Neural progenitor cell (in vitro differentiated cells): ENCODE results near the gene EMC1. TPM values are rescaled to one million over a fixed set of nuclear protein-coding genes. Genes with fewer than 3 reads are reported as not detected.

Experiments used
- DNase-seq: peaks from one replicate; pipeline ENCODE4 v3.0.0-alpha.2; 2016; ENCODE audit warnings: low spot score
- H2AFZ ChIP-seq: fragments of 200-600 bp; sonication (generic); replicated peaks from 2 replicates; pipeline ENCODE4 v1.6.1; 2016; ENCODE audit warnings: antibody characterized with exemption
- H3F3A ChIP-seq: fragments of 200-600 bp; sonication (generic); 2 replicates; pipeline ENCODE4 v1.6.1; 2016; ENCODE audit warnings: antibody characterized with exemption, low read depth
- H3K27ac ChIP-seq: fragments of 200-600 bp; sonication (generic); 2 replicates; pipeline ENCODE4 v1.5.1; 2016; ENCODE audit warnings: mild to moderate bottlenecking
- H3K27me3 ChIP-seq: fragments of 200-600 bp; sonication (generic); 2 replicates; pipeline ENCODE4 v1.6.1; 2016; ENCODE audit warnings: mild to moderate bottlenecking, moderate library complexity
- H3K36me3 ChIP-seq: fragments of 200-600 bp; sonication (generic); 2 replicates; pipeline ENCODE4 v1.5.1; 2016
- H3K4me1 ChIP-seq: fragments of 200-600 bp; sonication (generic); 2 replicates; pipeline ENCODE4 v1.6.1; 2016; ENCODE audit warnings: mixed run types
- H3K4me2 ChIP-seq: fragments of 200-600 bp; sonication (generic); 2 replicates; pipeline ENCODE4 v1.6.1; 2016
- H3K4me3 ChIP-seq: fragments of 200-600 bp; sonication (generic); 2 replicates; pipeline ENCODE4 v1.5.1; 2016
- H3K79me2 ChIP-seq: fragments of 200-600 bp; sonication (generic); 2 replicates; pipeline ENCODE4 v1.6.1; 2016; ENCODE audit warnings: low read depth
- H3K9ac ChIP-seq: fragments of 200-600 bp; sonication (generic); 2 replicates; pipeline ENCODE4 v1.6.1; 2016
- H3K9me3 ChIP-seq: fragments of 200-600 bp; sonication (generic); 2 replicates; pipeline ENCODE4 v1.5.1; 2016; ENCODE audit warnings: low read depth
- H4K20me1 ChIP-seq: fragments of 200-600 bp; sonication (generic); 2 replicates; pipeline ENCODE4 v1.6.1; 2016; ENCODE audit warnings: low read depth
- H3K27ac Mint-ChIP-seq: 3 replicates; pipeline ENCODE4 v1.8.0; 2021; ENCODE audit warnings: mixed read lengths
- H3K27me3 Mint-ChIP-seq: 2 replicates; pipeline ENCODE4 v1.8.0; 2022; ENCODE audit warnings: low read depth, mild to moderate bottlenecking, inconsistent platforms, moderate library complexity, mixed read lengths; ENCODE audit not compliant: insufficient read depth
- H3K36me3 Mint-ChIP-seq: 3 replicates; pipeline ENCODE4 v1.8.0; 2021; ENCODE audit warnings: mixed read lengths
- H3K4me1 Mint-ChIP-seq: 3 replicates; pipeline ENCODE4 v1.8.0; 2021; ENCODE audit warnings: mixed read lengths
- H3K4me3 Mint-ChIP-seq: 3 replicates; pipeline ENCODE4 v1.8.0; 2021; ENCODE audit warnings: mild to moderate bottlenecking, moderate library complexity, mixed read lengths
- H3K9me3 Mint-ChIP-seq: 3 replicates; pipeline ENCODE4 v1.8.0; 2020; ENCODE audit warnings: mixed read lengths
- EZH2 ChIP-seq: fragments of 200-600 bp; sonication (generic); IDR thresholded peaks from 2 replicates; pipeline ENCODE4 v1.6.1; 2017; ENCODE audit warnings: antibody characterized with exemption, mild to moderate bottlenecking, moderate library complexity
- EZH2phosphoT487 ChIP-seq: fragments of 200-600 bp; sonication (generic); IDR thresholded peaks from 2 replicates; pipeline ENCODE4 v1.6.1; 2017; ENCODE audit warnings: antibody characterized with exemption
- total RNA-seq: library from RNA; depleted of rRNA; stranded (reverse); fragments of >200 nt; gene quantifications from 2 replicates; pipeline ENCODE4 v1.2.3, GENCODE V29; 2015; ENCODE audit warnings: low replicate concordance
- TF ChIP-seq, protein P1 (sequence below): fragments of 200-600 bp; sonication (generic); IDR thresholded peaks from 2 replicates; pipeline ENCODE4 v1.5.1; 2017; ENCODE audit warnings: antibody characterized with exemption, mild to moderate bottlenecking

The EMC1 gene
- total RNA-seq, 1 donor from 2014 or later = 32.6 TPM

DNA sequence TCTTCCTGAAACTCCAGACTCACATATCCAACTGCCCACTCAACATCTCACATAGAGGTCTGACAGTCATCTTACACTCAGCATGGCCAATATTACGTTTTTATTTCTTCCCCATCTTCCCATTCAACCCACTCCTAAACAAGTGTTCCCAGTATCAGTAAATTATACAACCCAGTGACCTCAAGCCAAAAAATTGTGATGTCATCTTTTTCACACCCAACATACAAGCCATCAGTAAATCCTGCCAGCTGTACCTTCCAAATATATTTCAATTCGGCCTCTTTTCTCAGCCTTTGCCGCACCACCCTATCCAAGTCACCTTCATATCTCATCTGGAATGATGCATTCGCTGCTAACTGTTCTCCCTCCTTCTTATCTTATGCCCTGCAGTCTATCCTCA is 60.9 kb downstream of the EMC1 start:
- Histone ChIP-seq H3K4me1 (no peaks in the 10 kb centered on the region), H3K4me3 (no peak overlapping the region), H3K27ac (no peak overlapping the region), H2AFZ (no peak overlapping the region), H3F3A (no peaks in the 10 kb centered on the region), H3K36me3 (peaks cover 33% of the 10 kb centered on the region), H3K4me2 (no peak overlapping the region), H4K20me1 (peaks cover 14% of the 10 kb centered on the region), H3K9ac (no peak overlapping the region), H3K9me3 (no peaks in the 10 kb centered on the region), H3K27me3 (no peaks in the 10 kb centered on the region), H3K79me2 (no peaks in the 10 kb centered on the region)
- TF ChIP-seq EZH2phosphoT487 (no peak), EZH2 (no peak)
- TF ChIP-seq, protein P1, sequence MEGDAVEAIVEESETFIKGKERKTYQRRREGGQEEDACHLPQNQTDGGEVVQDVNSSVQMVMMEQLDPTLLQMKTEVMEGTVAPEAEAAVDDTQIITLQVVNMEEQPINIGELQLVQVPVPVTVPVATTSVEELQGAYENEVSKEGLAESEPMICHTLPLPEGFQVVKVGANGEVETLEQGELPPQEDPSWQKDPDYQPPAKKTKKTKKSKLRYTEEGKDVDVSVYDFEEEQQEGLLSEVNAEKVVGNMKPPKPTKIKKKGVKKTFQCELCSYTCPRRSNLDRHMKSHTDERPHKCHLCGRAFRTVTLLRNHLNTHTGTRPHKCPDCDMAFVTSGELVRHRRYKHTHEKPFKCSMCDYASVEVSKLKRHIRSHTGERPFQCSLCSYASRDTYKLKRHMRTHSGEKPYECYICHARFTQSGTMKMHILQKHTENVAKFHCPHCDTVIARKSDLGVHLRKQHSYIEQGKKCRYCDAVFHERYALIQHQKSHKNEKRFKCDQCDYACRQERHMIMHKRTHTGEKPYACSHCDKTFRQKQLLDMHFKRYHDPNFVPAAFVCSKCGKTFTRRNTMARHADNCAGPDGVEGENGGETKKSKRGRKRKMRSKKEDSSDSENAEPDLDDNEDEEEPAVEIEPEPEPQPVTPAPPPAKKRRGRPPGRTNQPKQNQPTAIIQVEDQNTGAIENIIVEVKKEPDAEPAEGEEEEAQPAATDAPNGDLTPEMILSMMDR = no peak
- Mint-ChIP-seq H3K9me3 (no peaks in the 10 kb centered on the region), H3K27ac (no peak overlapping the region), H3K36me3 (peaks cover 30% of the 10 kb centered on the region), H3K4me1 (no peaks in the 10 kb centered on the region), H3K27me3 (no peaks in the 10 kb centered on the region), H3K4me3 (no peak overlapping the region)
- DNase-seq = no peak

DNA sequence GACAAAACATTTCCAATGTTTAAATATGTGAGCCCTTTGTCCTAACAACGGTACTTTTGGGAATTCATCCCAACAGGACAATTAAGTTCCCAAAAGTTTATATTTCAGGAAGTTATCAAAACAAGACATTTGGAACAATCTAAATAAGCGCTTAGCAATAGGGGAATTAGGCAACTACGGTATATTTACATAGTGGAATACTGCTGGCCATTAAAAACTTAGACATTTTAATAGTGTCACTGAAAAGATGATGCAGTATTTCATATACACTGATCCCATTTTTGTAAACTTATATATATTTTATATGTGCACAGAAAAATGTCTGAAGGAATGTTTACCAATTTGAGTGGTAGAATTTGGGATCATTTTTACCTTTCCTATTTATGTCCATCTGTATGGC is 62.1 kb downstream of the EMC1 start:
- no peak for DNase-seq
- H3K9me3 ChIP-seq = no peaks in the 10 kb centered on the region
- H3K4me3 Mint-ChIP-seq = no peak overlapping the region
- peaks cover 14% of the 10 kb centered on the region for H4K20me1 ChIP-seq
- H3K4me3 ChIP-seq = no peak overlapping the region
- no peaks in the 10 kb centered on the region for H3K27me3 ChIP-seq
- H3K27ac Mint-ChIP-seq = no peak overlapping the region
- peaks cover 40% of the 10 kb centered on the region for H3K36me3 ChIP-seq
- no peaks in the 10 kb centered on the region for H3K9me3 Mint-ChIP-seq
- TF ChIP-seq EZH2phosphoT487 (no peak), EZH2 (no peak)
- TF ChIP-seq, protein P1 = no peak
- H3K9ac ChIP-seq = no peak overlapping the region
- H3K4me2 ChIP-seq = no peak overlapping the region
- H2AFZ ChIP-seq = no peak overlapping the region
- H3K4me1 ChIP-seq = no peaks in the 10 kb centered on the region
- peaks cover 33% of the 10 kb centered on the region for H3K36me3 Mint-ChIP-seq
- H3K79me2 ChIP-seq = no peaks in the 10 kb centered on the region
- no peaks in the 10 kb centered on the region for H3K27me3 Mint-ChIP-seq
- H3K27ac ChIP-seq = no peak overlapping the region
- no peaks in the 10 kb centered on the region for H3K4me1 Mint-ChIP-seq
- no peaks in the 10 kb centered on the region for H3F3A ChIP-seq

DNA sequence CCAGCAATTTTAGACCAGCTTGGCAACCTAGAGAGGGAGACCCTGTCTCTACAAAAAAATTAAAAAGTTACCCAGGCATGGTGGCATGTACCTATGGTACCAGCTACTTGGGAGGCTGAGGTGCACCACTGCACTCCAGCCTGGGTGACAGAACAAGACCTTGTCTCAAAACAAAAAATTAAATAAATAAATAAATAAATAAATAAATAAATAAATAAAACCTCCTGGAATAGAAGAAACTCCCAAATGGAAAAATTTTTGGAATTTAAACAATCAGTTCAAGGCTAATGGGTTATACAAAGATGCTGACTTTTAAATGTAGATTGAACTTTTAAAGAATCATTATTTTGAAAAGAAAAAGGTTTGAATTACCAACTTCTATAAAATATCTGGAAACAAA is 63.5 kb downstream of the EMC1 start:
- Histone ChIP-seq H3K79me2 (no peaks in the 10 kb centered on the region), H3K27ac (no peak overlapping the region), H4K20me1 (peaks cover 9% of the 10 kb centered on the region), H3F3A (no peaks in the 10 kb centered on the region), H3K9me3 (no peaks in the 10 kb centered on the region), H3K4me2 (no peak overlapping the region), H2AFZ (no peak overlapping the region), H3K4me3 (no peak overlapping the region), H3K9ac (no peak overlapping the region), H3K27me3 (no peaks in the 10 kb centered on the region), H3K4me1 (no peaks in the 10 kb centered on the region), H3K36me3 (peaks cover 35% of the 10 kb centered on the region)
- Mint-ChIP-seq H3K36me3 (peaks cover 34% of the 10 kb centered on the region), H3K27ac (no peak overlapping the region), H3K27me3 (no peaks in the 10 kb centered on the region), H3K4me3 (no peak overlapping the region), H3K4me1 (no peaks in the 10 kb centered on the region), H3K9me3 (no peaks in the 10 kb centered on the region)
- no peak for DNase-seq
- TF ChIP-seq EZH2phosphoT487 (no peak), EZH2 (no peak)
- TF ChIP-seq, protein P1 = no peak
